K562 (cell line): ENCODE data around the gene MAMDC4. TPM values are rescaled to one million over a fixed set of nuclear protein-coding genes. Genes with fewer than 3 reads are reported as not detected.

Experiments
- ELF2 ChIP-seq: fragments of 250-450 bp; sonication (Bioruptor Pico); IDR thresholded peaks from 2 replicates; pipeline ENCODE4 v1.5.0; 2021; ENCODE audit warnings: mild to moderate bottlenecking
- EWSR1 ChIP-seq: fragments of 450-650 bp; IDR thresholded peaks from 2 replicates; pipeline ENCODE4 v1.6.1; 2018; ENCODE audit warnings: borderline replicate concordance, mild to moderate bottlenecking, low read depth, moderate library complexity; ENCODE audit not compliant: partially characterized antibody
- FOXO4 ChIP-seq: fragments of 450-650 bp; formaldehyde crosslinking; IDR thresholded peaks from 2 replicates; pipeline ENCODE4 v1.4.0; 2020; ENCODE audit warnings: mild to moderate bottlenecking, moderate library complexity
- FUS ChIP-seq: fragments of 200-400 bp; formaldehyde crosslinking; optimal IDR thresholded peaks from 2 replicates; pipeline ENCODE3; 2017; ENCODE audit warnings: low read depth, low read length
- JUNB ChIP-seq: fragments of 450-650 bp; formaldehyde crosslinking; conservative IDR thresholded peaks from 2 replicates; pipeline ENCODE4 v1.4.0; 2020; ENCODE audit warnings: mild to moderate bottlenecking
- NR3C1 ChIP-seq: sonication (generic); formaldehyde crosslinking; IDR thresholded peaks from 2 replicates; pipeline ENCODE4 v1.8.1; 2022; ENCODE audit warnings: missing genetic modification reagents
- NR4A1 ChIP-seq, 2 experiments: fragments of 250-450 bp in 1 of 2; fragments of 450-650 bp in 1 of 2; sonication (Bioruptor Pico) in 1 of 2; IDR thresholded peaks; 2 replicates each; pipeline versions ENCODE4 v1.4.0 to v1.6.1; 2016 to 2020; ENCODE audit warnings: mild to moderate bottlenecking in 2 of 2, missing compliant biosample characterization in 1 of 2, missing genetic modification characterization in 1 of 2, moderate library complexity in 1 of 2
- POLR2G ChIP-seq: fragments of 200-400 bp; formaldehyde crosslinking; IDR thresholded peaks from 2 replicates; pipeline ENCODE4 v1.6.1; 2017; ENCODE audit warnings: low read depth, mild to moderate bottlenecking, antibody characterized with exemption, low read length, moderate library complexity
- POU5F1 ChIP-seq: fragments of 150-350 bp; IDR thresholded peaks from 2 replicates; pipeline ENCODE4 v1.6.1; 2014; ENCODE audit warnings: borderline replicate concordance, low read length, low read depth, mild to moderate bottlenecking; ENCODE audit not compliant: partially characterized antibody
- SIN3B ChIP-seq: fragments of 450-650 bp; IDR thresholded peaks from 2 replicates; pipeline ENCODE4 v1.6.1; 2017; ENCODE audit warnings: low read depth, mild to moderate bottlenecking, moderate library complexity
- SMAD4 ChIP-seq: fragments of 250-450 bp; sonication (Bioruptor Pico); conservative IDR thresholded peaks from 2 replicates; pipeline ENCODE4 v1.8.0; 2021; ENCODE audit warnings: inconsistent platforms, mild to moderate bottlenecking, moderate library complexity
- TCFL5 ChIP-seq: fragments of 250-450 bp; sonication (Bioruptor Pico); conservative IDR thresholded peaks from 2 replicates; pipeline ENCODE4 v1.6.1; 2021; ENCODE audit warnings: mild to moderate bottlenecking, moderate library complexity, matching md5 sums
- THAP12 ChIP-seq: fragments of 250-450 bp; sonication (Bioruptor Pico); IDR thresholded peaks from 2 replicates; pipeline ENCODE4 v1.9.0; 2021; ENCODE audit warnings: mild to moderate bottlenecking, inconsistent platforms
- ZNF644 ChIP-seq: fragments of 200-800 bp; sonication (Bioruptor generic); IDR thresholded peaks from 2 replicates; pipeline ENCODE4 v1.6.1; 2016; ENCODE audit warnings: low read depth, missing genetic modification characterization, missing compliant biosample characterization
- polyA plus RNA-seq, 8 experiments: library from polyadenylated mRNA; depleted of rRNA in 4 of 8; stranded (reverse) in 5 of 8; unstranded in 3 of 8; fragments of >200 nt; fragmentation: Nextera tagmentation in 2 of 8; fragmentation: Illumina TruSeq in 1 of 8; extraction: Ambion mirVana in 2 of 8; extraction: Trizol in 1 of 8; gene quantifications; 2 replicates each; pipeline versions ENCODE4 v1.2.1 to v1.2.3, GENCODE V29; 2011 to 2014; ENCODE audit warnings: inconsistent platforms in 1 of 8, missing spikeins in 1 of 8
- total RNA-seq, 7 experiments: library from RNA; depleted of rRNA in 6 of 7; stranded (reverse); fragments of >200 nt in 6 of 7; fragmentation: Illumina TruSeq in 2 of 7; extraction: Trizol in 2 of 7; gene quantifications; 2 replicates each; pipeline versions ENCODE4 v1.2.1 to v1.2.3, GENCODE V29; 2011 to 2021; ENCODE audit warnings: low replicate concordance in 1 of 7
- TF ChIP-seq, protein P1 (sequence below), 2 experiments: fragments of 450-650 bp in 1 of 2; sonication (generic) in 1 of 2; formaldehyde crosslinking; conservative IDR thresholded peaks; 2 replicates each; pipeline versions ENCODE4 v1.4.0 to v1.8.1; 2020 to 2022; ENCODE audit warnings: mild to moderate bottlenecking in 1 of 2, missing genetic modification reagents in 1 of 2
- TF ChIP-seq, protein P2 (sequence below), 2 experiments: fragments of 250-450 bp in 1 of 2; fragments of 450-650 bp in 1 of 2; sonication (Bioruptor Pico) in 1 of 2; IDR thresholded peaks; 2 replicates each; pipeline versions ENCODE4 v1.6.1 to v1.8.0; 2016 to 2021; ENCODE audit warnings: mild to moderate bottlenecking in 2 of 2, moderate library complexity in 2 of 2, missing compliant biosample characterization in 1 of 2, missing genetic modification characterization in 1 of 2
- TF ChIP-seq, protein P3 (sequence below): fragments of 250-450 bp; sonication (Bioruptor Pico); IDR thresholded peaks from 2 replicates; pipeline ENCODE4 v1.4.0; 2020; ENCODE audit warnings: mild to moderate bottlenecking
- TF ChIP-seq, protein P4 (sequence below): sonication (generic); formaldehyde crosslinking; IDR thresholded peaks from 2 replicates; pipeline ENCODE4 v1.9.0; 2022; ENCODE audit warnings: mild to moderate bottlenecking, missing genetic modification reagents

Gene MAMDC4
- total and polyA plus RNA-seq, 9 of the 15 experiments (the other 6 are each of a cell fraction or from before 2014, with no cell fraction given) = 0.03 to 10.8 (median 1.5) TPM

GRCh38 chr9:136847826-136848392 lies 4.2 kb upstream of the MAMDC4 start (continued):
- TF ChIP-seq, protein P1, sequence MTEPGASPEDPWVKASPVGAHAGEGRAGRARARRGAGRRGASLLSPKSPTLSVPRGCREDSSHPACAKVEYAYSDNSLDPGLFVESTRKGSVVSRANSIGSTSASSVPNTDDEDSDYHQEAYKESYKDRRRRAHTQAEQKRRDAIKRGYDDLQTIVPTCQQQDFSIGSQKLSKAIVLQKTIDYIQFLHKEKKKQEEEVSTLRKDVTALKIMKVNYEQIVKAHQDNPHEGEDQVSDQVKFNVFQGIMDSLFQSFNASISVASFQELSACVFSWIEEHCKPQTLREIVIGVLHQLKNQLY (CRISPR knock-in tag; conservative IDR thresholded peaks at IDR 0.05) = no peak
- TF ChIP-seq NR4A1 (CRISPR knock-in tag; IDR thresholded peaks at IDR 0.05) (0 out of 2 replicates have a peak, but pooled peaks have one; percentile 32), NR4A1 (tag; IDR thresholded peaks at IDR 0.05) (0 out of 2 replicates have a peak, but pooled peaks have one; percentile 18), FUS (no peak), TCFL5 (CRISPR knock-in tag) (no peak), NR3C1 (CRISPR knock-in tag) (no peak), POU5F1 (no peak), JUNB (CRISPR knock-in tag) (no peak), FOXO4 (CRISPR knock-in tag) (0 out of 2 replicates have a peak, but pooled peaks have one; percentile 18), EWSR1 (no peak), SMAD4 (CRISPR knock-in tag) (peak; percentile 56; the same call in 1 of the 2 replicates), ZNF644 (tag) (no peak), THAP12 (CRISPR knock-in tag) (peak; percentile 62; the same call in 1 of the 2 replicates), SIN3B (peak; percentile 29; the same call in 1 of the 2 replicates), ELF2 (0 out of 2 replicates have a peak, but pooled peaks have one; percentile 16), POLR2G (peak; percentile 94)
- TF ChIP-seq, protein P2, sequence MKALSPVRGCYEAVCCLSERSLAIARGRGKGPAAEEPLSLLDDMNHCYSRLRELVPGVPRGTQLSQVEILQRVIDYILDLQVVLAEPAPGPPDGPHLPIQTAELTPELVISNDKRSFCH (CRISPR knock-in tag; IDR thresholded peaks at IDR 0.05) = no peak
- TF ChIP-seq, protein P2 (tag; IDR thresholded peaks at IDR 0.05) = 0 out of 2 replicates have a peak, but pooled peaks have one; percentile 64
- TF ChIP-seq, protein P3, sequence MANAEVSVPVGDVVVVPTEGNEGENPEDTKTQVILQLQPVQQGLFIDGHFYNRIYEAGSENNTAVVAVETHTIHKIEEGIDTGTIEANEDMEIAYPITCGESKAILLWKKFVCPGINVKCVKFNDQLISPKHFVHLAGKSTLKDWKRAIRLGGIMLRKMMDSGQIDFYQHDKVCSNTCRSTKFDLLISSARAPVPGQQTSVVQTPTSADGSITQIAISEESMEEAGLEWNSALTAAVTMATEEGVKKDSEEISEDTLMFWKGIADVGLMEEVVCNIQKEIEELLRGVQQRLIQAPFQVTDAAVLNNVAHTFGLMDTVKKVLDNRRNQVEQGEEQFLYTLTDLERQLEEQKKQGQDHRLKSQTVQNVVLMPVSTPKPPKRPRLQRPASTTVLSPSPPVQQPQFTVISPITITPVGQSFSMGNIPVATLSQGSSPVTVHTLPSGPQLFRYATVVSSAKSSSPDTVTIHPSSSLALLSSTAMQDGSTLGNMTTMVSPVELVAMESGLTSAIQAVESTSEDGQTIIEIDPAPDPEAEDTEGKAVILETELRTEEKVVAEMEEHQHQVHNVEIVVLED (CRISPR knock-in tag) = peak; percentile 84
- TF ChIP-seq, protein P4, sequence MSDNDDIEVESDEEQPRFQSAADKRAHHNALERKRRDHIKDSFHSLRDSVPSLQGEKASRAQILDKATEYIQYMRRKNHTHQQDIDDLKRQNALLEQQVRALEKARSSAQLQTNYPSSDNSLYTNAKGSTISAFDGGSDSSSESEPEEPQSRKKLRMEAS (CRISPR knock-in tag) = peak; percentile 78
